ENCODE measurements around the gene TACC3. TPM values are rescaled to one million over a fixed set of nuclear protein-coding genes. Genes with fewer than 3 reads are reported as not detected.

Gene TACC3
- total RNA-seq, 1 experiment from 2014 or later = 32.0 TPM

GRCh38 chr4:1793940-1794808, 72.9 kb downstream of the TACC3 start:
- POLR2A ChIA-PET (ENCODE audit: unreplicated experiment) = no interaction called here
- H3K27ac ChIP-seq (ENCODE audit: low read length) = no peak overlapping the region
- H3K4me1 ChIP-seq (ENCODE audit: insufficient read depth, low read length) = no peaks in the 10 kb centered on the region
- H3K9me2 ChIP-seq (replicated peaks; ENCODE audit: low read length) = no peaks in the 10 kb centered on the region
- intact Hi-C loops (cut with micrococcal nuclease) = no loop called here
- BruUV-seq (replicated peaks) = no TSS peak
- no peak overlapping the region for H2AFZ ChIP-seq (ENCODE audit: low read length)
- no peaks in the 10 kb centered on the region for H3K9me3 ChIP-seq (ENCODE audit: low read length)
- H3K4me2 ChIP-seq (ENCODE audit: low read length) = peak overlapping the region; percentile 31
- no peak overlapping the region for H3K4me3 ChIP-seq (ENCODE audit: low read length)
- CTCF ChIA-PET = no interaction called here
- peaks cover 22% of the 10 kb centered on the region for H3K27me3 ChIP-seq (ENCODE audit: low read length)
- no peak overlapping the region for H3K9ac ChIP-seq (ENCODE audit: low read length)
- no peaks in the 10 kb centered on the region for H3F3A ChIP-seq (ENCODE audit: low read length, unreplicated experiment)
- no peaks in the 10 kb centered on the region for H3K79me2 ChIP-seq (ENCODE audit: low read length)
- no peaks in the 10 kb centered on the region for H4K20me1 ChIP-seq (ENCODE audit: low read length)
- ATAC-seq (no peak), DNase-seq (no peak)
- TF ChIP-seq EZH2 (IDR thresholded peaks at IDR 0.05; ENCODE audit: low read length, unreplicated experiment) = peak; percentile 65
- TF ChIP-seq CTCF (conservative IDR thresholded peaks at IDR 0.05; ENCODE audit: low read depth, low read length) = no peak
- peak; percentile 64; the same call in 1 of the 2 replicates for TF ChIP-seq EZH2phosphoT487 (IDR thresholded peaks at IDR 0.05; ENCODE audit: borderline replicate concordance, low read length)
- no peaks in the 10 kb centered on the region for H3K36me3 ChIP-seq (ENCODE audit: low read depth, low read length)

Other genes starting within 250 kb of the TACC3 start
- 3.1 and 4.8 TPM in 2 replicates for gene FAM53A, start 37.2 kb upstream of the TACC3 start, total RNA-seq (2014; rRNA removed)
- gene SLBP, start 9.2 kb upstream of the TACC3 start, total RNA-seq (2014; rRNA removed) = 98.3 and 109 TPM in 2 replicates
- gene TMEM129, start 198 bp upstream of the TACC3 start, total RNA-seq (2014; rRNA removed) = 28.6 and 47.7 TPM in 2 replicates
- 0.11 and 0.86 TPM in 2 replicates for gene FGFR3, start 71.8 kb downstream of the TACC3 start, total RNA-seq (2014; rRNA removed)
- 86.3 and 129 TPM in 2 replicates for gene LETM1, start 134.6 kb downstream of the TACC3 start, total RNA-seq (2014; rRNA removed)
- 69.0 and 87.1 TPM in 2 replicates for gene NSD2, start 149.9 kb downstream of the TACC3 start, total RNA-seq (2014; rRNA removed)

All from PC-3 (cell line).